Cardiac muscle cell (in vitro differentiated cells and primary cell): ENCODE measurements around the gene SH2D1B. TPM values are rescaled to one million over a fixed set of nuclear protein-coding genes. Genes with fewer than 3 reads are reported as not detected.
A peak's percentile ranks its signal among the peaks of the same experiment; 100 is the strongest.
"Not testable (repeated sequence)": the region's sequence is repeated elsewhere in the genome, so short reads cannot be mapped to it uniquely, and the experiment has no call there.

Experiments used
- DNase-seq, 2 donors: peaks; one replicate each; pipeline versions ENCODE4 v3.0.0 to v3.0.0-alpha.2; 2010 to 2017; ENCODE audit warnings: low read depth in 1 of 2, low spot score in 1 of 2
- H3K27ac ChIP-seq: fragments of 200-600 bp; sonication (generic); 2 replicates; pipeline ENCODE4 v1.5.1; 2016
- H3K27me3 ChIP-seq: fragments of 200-600 bp; sonication (generic); 2 replicates; pipeline ENCODE4 v1.6.0; 2016; ENCODE audit warnings: control low read depth
- H3K36me3 ChIP-seq: fragments of 200-600 bp; sonication (generic); 2 replicates; pipeline ENCODE4 v1.5.1; 2016; ENCODE audit warnings: control low read depth
- H3K4me1 ChIP-seq: fragments of 200-600 bp; sonication (generic); 2 replicates; pipeline ENCODE4 v1.8.1; 2017; ENCODE audit warnings: low read depth, mild to moderate bottlenecking, mixed run types
- H3K4me3 ChIP-seq: fragments of 200-600 bp; sonication (generic); 2 replicates; pipeline ENCODE4 v1.5.1; 2016; ENCODE audit warnings: mild to moderate bottlenecking
- H3K9me3 ChIP-seq: fragments of 200-600 bp; sonication (generic); 2 replicates; pipeline ENCODE4 v1.5.1; 2017; ENCODE audit warnings: low read depth, mild to moderate bottlenecking, control low read depth
- CTCF ChIP-seq: IDR thresholded peaks from 2 replicates; pipeline ENCODE4 v1.5.1; 2012; ENCODE audit warnings: low read depth, mild to moderate bottlenecking, low read length
- polyA plus RNA-seq: library from polyadenylated mRNA; unstranded; fragments of >200 nt; fragmentation: Nextera tagmentation; extraction: Ambion mirVana; gene quantifications from 2 replicates; pipeline ENCODE4 v1.2.1, GENCODE V29; 2016
- total RNA-seq: library from RNA; depleted of rRNA; stranded (reverse); fragments of >200 nt; gene quantifications from 2 replicates; pipeline ENCODE4 v1.2.3, GENCODE V29; 2016

SH2D1B gene
- total and polyA plus RNA-seq, 2 experiments from 2014 or later, result 0.06 to 0.26 TPM

DNA sequence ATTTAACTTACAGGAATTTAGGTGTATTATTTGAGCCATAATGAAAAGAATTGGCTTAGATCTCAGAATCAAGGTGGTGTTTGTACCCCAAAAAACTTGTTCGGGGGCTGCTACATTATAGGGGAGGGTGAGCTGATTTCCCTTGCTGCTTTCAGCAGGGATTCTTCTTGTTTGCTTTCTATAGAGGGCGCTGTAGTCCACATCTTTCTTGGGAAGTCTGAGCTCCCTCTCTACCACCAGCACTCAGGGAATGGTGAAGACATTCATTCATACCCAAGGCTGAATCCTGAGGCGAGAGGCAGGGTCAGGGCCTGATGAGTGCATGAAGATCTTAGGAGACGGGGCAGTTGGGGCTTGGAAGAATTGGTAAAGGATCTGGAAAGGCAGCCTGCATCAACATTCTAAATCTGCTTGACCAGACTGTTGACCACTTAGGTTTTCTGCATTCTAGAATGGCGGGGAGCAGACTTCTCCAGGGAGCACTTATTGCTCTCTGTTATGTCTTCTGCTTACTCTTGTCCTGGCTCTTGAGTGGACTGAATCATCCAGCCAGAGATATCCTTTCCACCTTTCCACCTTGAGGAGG, 54.2 kb downstream of the SH2D1B start:
- TF ChIP-seq CTCF, result peak; percentile 68
- peak; percentile 56 to 71 for DNase-seq
- Histone ChIP-seq H3K9me3 (no peaks in the 10 kb centered on the region), H3K4me3 (no peak overlapping the region), H3K4me1 (peaks cover 11% of the 10 kb centered on the region), H3K27ac (no peak overlapping the region), H3K27me3 (no peaks in the 10 kb centered on the region), H3K36me3 (no peaks in the 10 kb centered on the region)

- Histone ChIP-seq H3K9me3 (no peaks in the 10 kb centered on the region), H3K4me3 (no peak overlapping the region), H3K27me3 (no peaks in the 10 kb centered on the region), H3K4me1 (peaks cover 28% of the 10 kb centered on the region), H3K36me3 (no peaks in the 10 kb centered on the region), H3K27ac (no peak overlapping the region)
- no peak for TF ChIP-seq CTCF
- DNase-seq, result no peak
Observed at GRCh38 chr1:162353702-162354101, 58.2 kb downstream of the SH2D1B start.

- no peaks in the 10 kb centered on the region for H3K9me3 ChIP-seq
- DNase-seq, result no peak
- H3K4me1 ChIP-seq, result peaks cover 28% of the 10 kb centered on the region
- H3K36me3 ChIP-seq, result no peaks in the 10 kb centered on the region
- no peaks in the 10 kb centered on the region for H3K27me3 ChIP-seq
- TF ChIP-seq CTCF, result no peak
- H3K4me3 ChIP-seq, result no peak overlapping the region
- H3K27ac ChIP-seq, result no peak overlapping the region
Observed at GRCh38 chr1:162353078-162353477, 58.9 kb downstream of the SH2D1B start.

DNA sequence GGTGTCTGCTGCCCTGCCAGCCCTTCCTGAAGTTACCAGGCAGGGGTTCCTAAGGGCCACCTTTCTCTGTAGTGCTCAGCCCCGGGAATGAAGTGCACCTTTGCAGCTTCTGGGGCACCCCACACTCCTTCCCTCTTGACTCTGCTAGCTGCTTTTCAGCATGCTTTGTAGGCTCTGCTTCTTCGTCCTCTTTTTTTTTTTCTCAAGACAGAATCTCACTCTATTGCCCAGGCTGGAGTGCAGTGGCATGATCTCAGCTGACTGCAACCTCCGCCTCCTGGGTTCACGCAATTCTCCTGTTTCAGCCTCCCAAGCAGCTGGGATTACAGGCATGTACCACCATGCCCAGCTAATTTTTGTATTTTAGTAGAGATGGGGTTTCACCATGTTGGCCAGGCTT, 60.1 kb downstream of the SH2D1B start:
- H3K4me1 ChIP-seq, result peaks cover 34% of the 10 kb centered on the region
- H3K27ac ChIP-seq, H3K27me3 ChIP-seq, H3K9me3 ChIP-seq, H3K4me3 ChIP-seq, DNase-seq, H3K36me3 ChIP-seq: not testable (repeated sequence)

DNA sequence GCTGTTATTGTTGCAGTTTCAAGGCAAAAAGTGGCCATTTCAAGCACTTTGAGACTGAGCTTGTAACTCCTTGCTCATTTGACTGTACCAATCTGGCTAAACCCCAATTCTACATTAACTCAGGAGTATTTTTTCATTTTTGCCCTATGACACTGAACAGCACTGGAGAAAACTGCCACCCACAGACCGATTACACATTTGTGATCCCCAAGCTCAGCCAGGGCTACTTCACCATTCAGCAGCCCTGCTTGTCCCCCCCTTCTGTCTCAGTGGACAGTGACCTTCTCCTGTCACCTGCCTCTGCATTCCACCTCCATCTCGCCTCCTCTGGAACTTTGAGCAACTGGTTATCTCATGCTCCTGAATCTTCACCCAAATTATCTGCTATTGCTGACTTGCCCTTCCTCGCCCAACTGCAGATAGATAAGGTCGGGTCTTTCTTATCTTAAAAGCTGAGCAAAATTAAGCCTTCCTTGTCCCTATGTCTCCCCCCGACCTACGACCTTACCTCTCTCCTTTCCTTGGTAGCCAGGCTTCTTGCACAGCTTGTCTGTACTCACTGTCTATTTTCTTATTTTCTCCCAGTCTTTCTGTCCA, 60.6 kb downstream of the SH2D1B start:
- H3K27me3 ChIP-seq, result no peaks in the 10 kb centered on the region
- no peak overlapping the region for H3K4me3 ChIP-seq
- TF ChIP-seq CTCF, result no peak
- no peak overlapping the region for H3K27ac ChIP-seq
- DNase-seq, result no peak
- no peaks in the 10 kb centered on the region for H3K9me3 ChIP-seq
- H3K4me1 ChIP-seq, result peaks cover 34% of the 10 kb centered on the region
- no peaks in the 10 kb centered on the region for H3K36me3 ChIP-seq

DNA sequence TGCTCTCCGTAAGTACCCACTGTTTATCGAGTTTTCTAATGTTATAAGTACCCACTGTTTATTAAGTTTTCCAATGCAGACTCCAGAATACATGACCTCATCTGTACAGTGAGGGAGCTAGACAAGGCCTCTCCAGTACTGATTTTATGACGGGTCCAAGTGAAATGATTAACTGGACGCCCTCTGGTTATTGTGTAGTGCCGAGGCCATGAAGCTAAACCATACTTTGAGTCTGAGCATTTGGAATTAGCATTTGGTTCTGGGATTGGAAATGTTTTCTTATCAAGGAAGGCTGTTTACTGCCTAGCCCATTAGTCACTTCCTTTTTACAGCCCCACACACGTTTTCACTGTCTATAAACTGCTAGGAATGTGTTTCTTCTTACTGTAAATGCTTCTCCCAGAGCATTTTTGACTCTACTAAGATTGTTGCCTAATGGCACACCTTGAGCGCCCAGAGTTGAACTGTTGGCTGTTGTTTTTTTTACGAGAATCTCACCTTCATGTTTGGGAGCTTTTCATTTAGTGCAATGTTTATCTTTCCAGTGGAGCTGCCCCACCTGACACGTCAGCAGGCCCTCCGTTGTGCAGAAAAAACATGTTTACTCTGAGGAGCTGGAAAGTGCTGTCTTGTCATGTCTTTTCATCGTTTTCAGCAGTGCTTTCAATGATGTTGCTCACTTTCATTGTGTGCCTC, 62.2 kb downstream of the SH2D1B start:
- Histone ChIP-seq H3K9me3 (no peaks in the 10 kb centered on the region), H3K4me1 (peaks cover 28% of the 10 kb centered on the region), H3K27ac (no peak overlapping the region), H3K4me3 (no peak overlapping the region), H3K27me3 (no peaks in the 10 kb centered on the region), H3K36me3 (no peaks in the 10 kb centered on the region)
- TF ChIP-seq CTCF, result no peak
- DNase-seq, result peak in 1 of 2 donors; percentile 91
